ENCODE results near the gene SFR1. TPM values are rescaled to one million over a fixed set of nuclear protein-coding genes. Genes with fewer than 3 reads are reported as not detected.
A peak's percentile ranks its signal among the peaks of the same experiment; 100 is the strongest.

The SFR1 gene
- total and polyA plus RNA-seq, 12 donors = 4.4 to 12.1 (median 7.5) TPM

GRCh38 chr10:104122225-104123107 lies 495 bp downstream of the SFR1 start:
- Histone ChIP-seq H3K27me3 (no peaks in the 10 kb centered on the region), H3K4me3 (peak overlapping the region; percentile 61 to 88 (median 78)), H3K4me1 (peaks cover 0 to 24% (median 12%) of the 10 kb centered on the region in 9 donors), H3K36me3 (peaks cover 0 to 36% (median 0%) of the 10 kb centered on the region in 9 donors), H3K9me3 (no peaks in the 10 kb centered on the region), H3K27ac (peak overlapping the region; percentile 37 to 100 (median 98))
- TF ChIP-seq CTCF (IDR thresholded peaks at IDR 0.05) = no peak
- no peak for ATAC-seq
- DNase-seq = no peak
- intact Hi-C loops (cut with DNase I) = loop anchor here in 8 of 10 donors (2.0 to 10.0 kb wide), 12 partner anchors 68 to 238 kb away; partner anchors contain the start of genes GSTO1 (in 3 of the 8), SLK (in 3 of the 8) and STN1 (in 1 of the 8)
- 20 to 21% methylated on average over 23 of the region's 23 CpGs for WGBS, 2 donors

GRCh38 chr10:104123397-104123796 lies 1.4 kb downstream of the SFR1 start:
- H3K27ac ChIP-seq = no peak overlapping the region
- no peaks in the 10 kb centered on the region for H3K9me3 ChIP-seq
- H3K27me3 ChIP-seq = no peaks in the 10 kb centered on the region
- H3K4me3 ChIP-seq = no peak overlapping the region
- H3K4me1 ChIP-seq = peaks cover 0 to 24% (median 12%) of the 10 kb centered on the region in 9 donors
- intact Hi-C loops (cut with DNase I) = loop anchor here in 8 of 10 donors (2.0 to 10.0 kb wide), 12 partner anchors 69 to 239 kb away; partner anchors contain the start of genes GSTO1 (in 3 of the 8), SLK (in 3 of the 8) and STN1 (in 1 of the 8)
- H3K36me3 ChIP-seq = peaks cover 0 to 36% (median 0%) of the 10 kb centered on the region in 9 donors
- DNase-seq (no peak), ATAC-seq (no peak)
- peak in 5 of 9 donors; percentile 20 to 46 (median 32) for TF ChIP-seq CTCF (IDR thresholded peaks at IDR 0.05)
- WGBS, 2 donors = 75 to 82% methylated on average over 1 of the region's 1 CpG

- Histone ChIP-seq H3K36me3 (peaks cover 0 to 36% (median 0%) of the 10 kb centered on the region in 9 donors), H3K27me3 (no peaks in the 10 kb centered on the region), H3K9me3 (no peaks in the 10 kb centered on the region), H3K4me3 (no peak overlapping the region), H3K27ac (no peak overlapping the region), H3K4me1 (peaks cover 0 to 12% (median 3%) of the 10 kb centered on the region in 9 donors)
- ATAC-seq = peak in 5 of 8 donors; percentile 28 to 78 (median 49)
- 68 to 69% methylated on average over 2 of the region's 2 CpGs for WGBS, 2 donors
- intact Hi-C loops (cut with DNase I) = loop anchor here in 4 of 10 donors (10.0 kb wide), 3 partner anchors 73 to 243 kb away; partner anchors contain the start of gene GSTO1 (in 2 of the 4)
- peak in 2 of 9 donors; percentile 26 to 30 for TF ChIP-seq CTCF (IDR thresholded peaks at IDR 0.05)
- peak in 1 of 2 donors; percentile 7 for DNase-seq
Measured at GRCh38 chr10:104127411-104127810, 5.4 kb downstream of the SFR1 start.

- no peak for DNase-seq
- Histone ChIP-seq H3K4me3 (no peak overlapping the region), H3K9me3 (no peaks in the 10 kb centered on the region), H3K27ac (no peak overlapping the region), H3K27me3 (no peaks in the 10 kb centered on the region), H3K36me3 (peaks cover 0 to 36% (median 0%) of the 10 kb centered on the region in 9 donors), H3K4me1 (peaks cover 0 to 4% (median 0%) of the 10 kb centered on the region in 9 donors)
- no peak for ATAC-seq
- intact Hi-C loops (cut with DNase I) = loop anchor here in 4 of 10 donors (10.0 kb wide), 3 partner anchors 73 to 243 kb away; partner anchors contain the start of gene GSTO1 (in 2 of the 4)
- 88 to 89% methylated on average over 2 of the region's 2 CpGs for WGBS, 2 donors
- TF ChIP-seq CTCF (IDR thresholded peaks at IDR 0.05) = no peak
Measured at GRCh38 chr10:104128214-104128613, 6.2 kb downstream of the SFR1 start.
